MCF 10A (cell line): ENCODE measurements around the gene VTCN1. TPM values are rescaled to one million over a fixed set of nuclear protein-coding genes. Genes with fewer than 3 reads are reported as not detected.

ENCODE experiments used
- BruUV-seq: library from RNA; stranded (reverse); fragments of 400-500 nt; replicated peaks from 2 replicates; lab custom pipeline; 2021; lab: Mats Ljungman, UMichigan
- CTCF ChIA-PET: fragments of 300-600 bp; sonication (Branson Sonifier 250); formaldehyde crosslinking; extraction: SDS; loops from one replicate; lab custom pipeline; 2021; ENCODE audit warnings: antibody characterized with exemption, inconsistent platforms; lab: Yijun Ruan, JAX
- POLR2A ChIA-PET: fragments of 300-600, 350-650 bp; sonication (Branson Sonifier 250); formaldehyde crosslinking; extraction: SDS; loops from one replicate; lab custom pipeline; 2020; ENCODE audit warnings: antibody characterized with exemption, inconsistent platforms; lab: Yijun Ruan, JAX
- DNase-seq: peaks from one replicate; pipeline ENCODE4 v3.0.0-alpha.2; 2018; ENCODE audit not compliant: unreplicated experiment
- H3K27ac Mint-ChIP-seq: one replicate; pipeline ENCODE4 v1.8.0; 2022; ENCODE audit warnings: mild to moderate bottlenecking, low read depth, mixed read lengths; ENCODE audit not compliant: unreplicated experiment
- H3K27me3 Mint-ChIP-seq: one replicate; pipeline ENCODE4 v1.8.0; 2022; ENCODE audit warnings: mixed read lengths; ENCODE audit not compliant: insufficient read depth, unreplicated experiment
- H3K36me3 Mint-ChIP-seq: one replicate; pipeline ENCODE4 v1.8.0; 2022; ENCODE audit warnings: mild to moderate bottlenecking, moderate library complexity, mixed read lengths; ENCODE audit not compliant: insufficient read depth, unreplicated experiment
- H3K4me1 Mint-ChIP-seq: one replicate; pipeline ENCODE4 v1.8.0; 2022; ENCODE audit warnings: mixed read lengths; ENCODE audit not compliant: insufficient read depth, unreplicated experiment
- H3K4me3 Mint-ChIP-seq: one replicate; pipeline ENCODE4 v1.8.0; 2022; ENCODE audit warnings: mild to moderate bottlenecking, moderate library complexity, mixed read lengths; ENCODE audit not compliant: unreplicated experiment
- H3K9me3 Mint-ChIP-seq: one replicate; pipeline ENCODE4 v1.8.0; 2022; ENCODE audit warnings: mixed read lengths; ENCODE audit not compliant: unreplicated experiment
- CTCF ChIP-seq: fragments of 200-600 bp; IDR thresholded peaks from one replicate; pipeline ENCODE4 v1.8.0; 2022; ENCODE audit warnings: antibody characterized with exemption, mild to moderate bottlenecking; ENCODE audit not compliant: unreplicated experiment
- intact Hi-C: fragments of 100-400 bp; cut with micrococcal nuclease; formaldehyde crosslinking; loops from 2 replicates; pipeline ENCODE4 v1.14.1; 2022
- total RNA-seq: library from RNA; stranded (reverse); gene quantifications from 2 replicates; pipeline ENCODE4 v1.2.3, GENCODE V29; 2022

The VTCN1 gene
- total RNA-seq, 1 experiment from 2014 or later = not detected

DNA sequence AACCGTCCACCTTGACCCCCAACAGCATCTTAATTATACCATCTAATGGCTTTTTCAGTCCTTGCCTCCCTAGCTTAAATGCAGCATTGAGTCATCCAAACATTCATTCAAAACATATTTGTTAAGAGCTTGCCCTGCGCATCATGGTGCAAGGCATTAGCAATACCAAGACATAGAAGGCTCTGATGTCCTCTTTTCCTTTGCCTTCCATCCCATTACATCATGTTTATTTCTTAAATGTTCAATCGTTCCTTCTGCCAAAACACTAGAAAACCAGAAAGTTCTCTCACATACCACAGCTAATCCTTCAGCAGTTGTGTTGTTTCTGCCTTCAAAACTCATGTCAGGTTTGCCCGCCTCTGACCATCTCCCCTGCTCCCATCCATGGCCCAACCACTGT, 29.8 kb upstream of the VTCN1 start:
- BruUV-seq = no TSS peak
- peaks cover 35% of the 10 kb centered on the region for H3K27me3 Mint-ChIP-seq
- H3K4me3 Mint-ChIP-seq = no peak overlapping the region
- CTCF ChIA-PET = interaction anchor here (0.6 to 1.0 kb wide), 2 partner anchors 9 to 173 kb away, joined by 3 to 4 read pairs; no protein-coding TSS in a partner anchor
- no peak for TF ChIP-seq CTCF
- DNase-seq = no peak
- POLR2A ChIA-PET = no interaction called here
- intact Hi-C loops = no loop called here
- no peaks in the 10 kb centered on the region for H3K36me3 Mint-ChIP-seq
- H3K9me3 Mint-ChIP-seq = no peaks in the 10 kb centered on the region
- H3K27ac Mint-ChIP-seq = no peak overlapping the region
- no peaks in the 10 kb centered on the region for H3K4me1 Mint-ChIP-seq

DNA sequence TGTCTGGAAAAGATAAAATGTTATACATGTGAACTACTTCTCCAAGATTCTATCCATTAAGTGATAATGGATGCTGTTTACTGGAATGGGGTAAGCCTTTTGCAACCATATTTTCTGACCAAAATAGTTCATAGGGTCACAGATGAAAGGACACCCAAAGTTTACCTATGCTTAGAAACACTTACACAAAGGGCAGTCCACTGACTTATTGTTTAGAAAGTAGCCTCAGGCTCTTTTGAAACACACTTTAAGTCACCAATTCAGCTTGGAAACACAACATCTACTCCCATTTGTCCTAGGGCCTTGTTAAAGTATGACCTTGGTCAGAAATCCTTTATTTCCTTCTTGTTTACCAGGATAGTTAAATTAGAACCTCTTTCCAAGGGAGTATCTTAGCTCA, 28.7 kb upstream of the VTCN1 start:
- CTCF ChIA-PET = no interaction called here
- Mint-ChIP-seq H3K9me3 (no peaks in the 10 kb centered on the region), H3K27ac (no peak overlapping the region), H3K27me3 (peaks cover 24% of the 10 kb centered on the region), H3K4me1 (no peaks in the 10 kb centered on the region), H3K36me3 (no peaks in the 10 kb centered on the region), H3K4me3 (no peak overlapping the region)
- DNase-seq = no peak
- POLR2A ChIA-PET = no interaction called here
- TF ChIP-seq CTCF = no peak
- no TSS peak for BruUV-seq
- intact Hi-C loops = no loop called here

DNA sequence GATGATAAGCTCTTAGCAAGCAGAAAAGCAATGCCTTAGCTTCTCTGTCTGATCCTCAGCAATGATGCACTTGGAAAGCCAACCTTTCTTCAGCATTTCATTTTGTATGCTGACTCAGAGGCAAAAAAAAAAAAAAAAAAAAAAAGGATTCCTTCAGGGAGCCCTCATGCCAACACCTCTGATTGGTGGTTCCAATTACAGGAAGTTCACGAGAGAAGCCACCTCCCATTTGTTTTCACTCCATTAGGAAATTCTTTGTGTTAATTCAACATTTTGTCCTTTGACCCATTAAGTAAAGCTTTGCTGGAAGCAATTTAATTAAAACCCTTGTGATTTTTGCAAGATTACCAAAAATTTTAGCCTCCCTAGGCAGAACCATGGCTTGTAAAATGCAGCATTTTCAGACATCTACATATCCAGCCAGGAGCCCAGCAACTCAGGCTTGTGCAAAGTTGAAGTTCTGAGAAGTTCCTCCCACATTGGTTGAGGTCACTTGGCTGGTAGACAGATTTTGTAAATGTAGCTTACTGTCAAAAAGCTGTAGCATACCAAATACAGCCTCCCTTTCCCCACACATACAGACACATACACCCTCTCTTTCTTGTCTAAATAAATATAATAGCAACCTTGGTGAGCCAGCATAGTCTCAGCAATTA, 27.1 kb upstream of the VTCN1 start:
- Mint-ChIP-seq H3K27me3 (peaks cover 16% of the 10 kb centered on the region), H3K27ac (no peak overlapping the region), H3K9me3 (no peaks in the 10 kb centered on the region), H3K36me3 (no peaks in the 10 kb centered on the region), H3K4me1 (no peaks in the 10 kb centered on the region), H3K4me3 (no peak overlapping the region)
- CTCF ChIA-PET = interaction anchor here (0.6 to 1.7 kb wide), 2 partner anchors 26 to 109 kb away, joined by 4 to 6 read pairs; no protein-coding TSS in a partner anchor
- TF ChIP-seq CTCF = no peak
- intact Hi-C loops = no loop called here
- DNase-seq = peak; percentile 53
- BruUV-seq = no TSS peak
- POLR2A ChIA-PET = interaction anchor here (0.8 kb wide), 1 partner anchor 12 kb away, joined by 3 read pairs; no protein-coding TSS in a partner anchor

DNA sequence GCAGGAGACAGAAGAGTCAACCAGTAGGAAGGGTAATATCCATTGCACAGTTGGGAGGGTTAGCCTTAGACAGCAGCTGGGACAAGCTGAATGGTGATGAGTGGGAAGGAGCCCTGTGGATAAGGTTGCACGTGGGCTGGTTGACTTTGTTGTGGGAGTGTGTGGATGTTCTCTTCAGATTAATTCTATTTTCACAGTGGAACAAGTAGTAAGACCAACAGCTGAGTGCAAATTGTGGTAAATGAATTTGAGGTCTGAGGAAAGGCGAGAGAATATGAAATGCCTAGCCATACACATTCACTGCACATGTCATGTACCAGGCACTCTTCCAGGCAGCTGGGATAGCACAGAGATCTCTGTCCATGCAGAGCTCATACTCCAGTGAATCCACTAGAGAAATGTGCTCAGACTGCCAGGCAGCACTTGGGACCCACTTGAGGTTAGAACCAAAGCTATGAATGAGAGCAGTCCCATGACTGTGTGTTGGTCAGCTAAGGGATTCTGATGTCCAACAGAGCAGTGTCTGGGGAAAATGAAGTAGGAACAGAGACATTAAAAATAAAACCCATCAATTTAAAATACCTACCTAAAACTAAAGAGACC, 25.2 kb upstream of the VTCN1 start:
- Mint-ChIP-seq H3K27me3 (no peaks in the 10 kb centered on the region), H3K27ac (no peak overlapping the region), H3K4me3 (no peak overlapping the region), H3K36me3 (no peaks in the 10 kb centered on the region), H3K4me1 (no peaks in the 10 kb centered on the region), H3K9me3 (no peaks in the 10 kb centered on the region)
- no TSS peak for BruUV-seq
- POLR2A ChIA-PET = no interaction called here
- intact Hi-C loops = no loop called here
- TF ChIP-seq CTCF = no peak
- DNase-seq = no peak
- CTCF ChIA-PET = no interaction called here
